GM18508 (cell line): Measurements from ENCODE around the gene AGTRAP.

Experiments used
- ATAC-seq: cut with Tn5 transposase; IDR thresholded peaks from one replicate; pipeline ENCODE4 v1.9.1; 2021; ENCODE audit warnings: moderate number of reproducible peaks; ENCODE audit not compliant: insufficient read depth, unreplicated experiment

The AGTRAP gene

GRCh38 chr1:11731691-11732283 lies 4.1 kb upstream of the AGTRAP start:
- no peak for ATAC-seq

GRCh38 chr1:11733306-11733705 lies 2.6 kb upstream of the AGTRAP start:
- no peak for ATAC-seq

- no peak for ATAC-seq
Measured at GRCh38 chr1:11735531-11735853, 444 bp upstream of the AGTRAP start.

- ATAC-seq = no peak
Measured at GRCh38 chr1:11736746-11737639, 1.1 kb downstream of the AGTRAP start.

GRCh38 chr1:11738096-11738495 lies 2.2 kb downstream of the AGTRAP start:
- ATAC-seq = no peak

- ATAC-seq = no peak
Measured at GRCh38 chr1:11738783-11739182, 2.8 kb downstream of the AGTRAP start.

GRCh38 chr1:11740258-11741192 lies 4.6 kb downstream of the AGTRAP start:
- ATAC-seq = no peak

- ATAC-seq = no peak
Measured at GRCh38 chr1:11741482-11741881, 5.5 kb downstream of the AGTRAP start.

GRCh38 chr1:11741919-11742558 lies 6.1 kb downstream of the AGTRAP start:
- ATAC-seq = no peak

- no peak for ATAC-seq
Measured at GRCh38 chr1:11744287-11744686, 8.4 kb downstream of the AGTRAP start.

GRCh38 chr1:11746092-11746491 lies 10.2 kb downstream of the AGTRAP start:
- no peak for ATAC-seq

- ATAC-seq = no peak
Measured at GRCh38 chr1:11746795-11747487, 11.0 kb downstream of the AGTRAP start.

- ATAC-seq = no peak
Measured at GRCh38 chr1:11748294-11749202, 12.6 kb downstream of the AGTRAP start.

GRCh38 chr1:11749203-11749689 lies 13.3 kb downstream of the AGTRAP start:
- ATAC-seq = no peak

- ATAC-seq = no peak
Measured at GRCh38 chr1:11749996-11750395, 14.1 kb downstream of the AGTRAP start.

- no peak for ATAC-seq
Measured at GRCh38 chr1:11751087-11751486, 15.2 kb downstream of the AGTRAP start.

- ATAC-seq = no peak
Measured at GRCh38 chr1:11752359-11753088, 16.6 kb downstream of the AGTRAP start.
